ENCODE measurements around the gene OR5T1.

OR5T1 gene

GRCh38 chr11:56273854-56274253 is at the start of gene OR5T1:
Gene OR5T1 (plus strand): TSS chr11:56274154. CDS start chr11:56275639, 1,485 bp downstream.
- no peak for DNase-seq (ENCODE audit: extremely low read depth, low read depth)
- TF ChIP-seq CTCF (IDR thresholded peaks at IDR 0.05; ENCODE audit: low read depth, low read length), result no peak

DNA sequence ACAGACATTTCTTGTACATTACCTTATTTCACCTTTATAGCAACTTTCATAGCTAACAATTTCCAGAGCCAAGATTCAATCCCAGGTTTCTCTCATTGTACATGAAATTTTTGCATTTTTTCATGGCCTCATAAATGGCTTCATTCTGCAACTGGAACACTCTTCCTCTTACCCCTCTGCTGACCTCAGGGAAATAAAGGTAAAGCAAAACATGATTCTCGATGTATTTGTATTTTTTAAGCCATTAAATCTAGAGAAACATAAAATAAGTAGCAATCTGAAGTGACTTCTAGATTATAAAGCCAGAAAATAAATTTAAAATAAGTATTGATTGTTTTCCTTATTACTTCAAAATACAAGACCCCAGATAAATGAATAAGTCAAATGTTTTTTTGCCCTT is 39.8 kb upstream of the OR5T1 start, which contains the start of gene OR5T2:
Gene OR5T2 (minus strand): TSS at position 101 of the 400 bp plus-strand sequence. CDS start 1,193 bp downstream, outside the sequence.
- no peak for DNase-seq (ENCODE audit: extremely low read depth, low read depth)
- TF ChIP-seq CTCF (IDR thresholded peaks at IDR 0.05; ENCODE audit: low read depth, low read length), result no peak

DNA sequence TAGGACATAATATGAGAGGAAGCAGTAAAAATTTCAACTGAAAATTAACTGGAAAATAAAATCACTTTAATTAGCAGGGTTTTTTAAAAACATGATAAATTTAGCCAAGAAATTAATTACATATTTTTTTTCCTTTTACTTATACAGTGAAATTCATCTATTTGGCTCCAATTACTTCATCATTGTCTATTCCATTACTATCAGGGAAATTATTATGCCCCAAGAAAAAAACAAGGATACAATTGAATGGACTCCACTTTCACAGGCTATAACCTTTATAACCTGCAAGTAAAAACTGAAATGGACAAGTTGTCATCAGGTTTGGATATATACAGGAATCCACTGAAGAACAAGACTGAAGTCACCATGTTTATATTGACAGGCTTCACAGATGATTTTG is 22.0 kb upstream of the OR5T1 start, which contains the start of gene OR5T3:
Gene OR5T3 (plus strand): TSS at position 301 of the 400 bp plus-strand sequence. CDS start 0 bp downstream, at position 301.
- TF ChIP-seq CTCF (IDR thresholded peaks at IDR 0.05; ENCODE audit: low read depth, low read length), result no peak
- no peak for DNase-seq (ENCODE audit: extremely low read depth, low read depth)

- no peak for TF ChIP-seq CTCF (IDR thresholded peaks at IDR 0.05; ENCODE audit: low read depth, low read length)
- DNase-seq (ENCODE audit: extremely low read depth, low read depth), result no peak
These were observed 2.9 kb upstream of the OR5T1 start for GRCh38 chr11:56271092-56271491.

- no peak for DNase-seq (ENCODE audit: extremely low read depth, low read depth)
- no peak for TF ChIP-seq CTCF (IDR thresholded peaks at IDR 0.05; ENCODE audit: low read depth, low read length)
These were observed 18.2 kb downstream of the OR5T1 start, which contains the start of gene OR8H1 for GRCh38 chr11:56292154-56292553. Gene OR8H1 (minus strand): TSS chr11:56292254. CDS start chr11:56291062, 1,192 bp downstream.

GRCh38 chr11:56296898-56297297 is 22.9 kb downstream of the OR5T1 start:
- no peak for TF ChIP-seq CTCF (IDR thresholded peaks at IDR 0.05; ENCODE audit: low read depth, low read length)
- no peak for DNase-seq (ENCODE audit: extremely low read depth, low read depth)

DNA sequence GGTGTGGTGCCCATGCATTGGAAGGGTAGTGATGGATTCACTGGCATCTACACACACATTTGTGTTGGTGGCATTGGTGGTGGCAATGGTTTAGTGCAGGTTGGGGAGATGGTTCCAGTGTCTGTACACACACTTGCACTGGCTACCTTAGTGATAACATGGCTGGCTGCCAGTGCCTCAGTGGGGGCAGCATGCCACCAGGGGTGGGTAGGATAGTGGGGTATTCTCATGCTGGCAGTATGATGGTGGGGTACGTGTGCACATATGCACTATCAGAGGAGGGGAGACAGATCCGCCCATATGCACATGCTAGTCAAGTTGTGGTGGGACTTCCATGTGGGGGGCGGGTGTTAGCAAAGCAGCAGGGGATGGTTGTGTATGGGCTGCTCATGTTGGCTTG is 33.9 kb downstream of the OR5T1 start:
- TF ChIP-seq CTCF (IDR thresholded peaks at IDR 0.05; ENCODE audit: low read depth, low read length), result no peak
- DNase-seq (ENCODE audit: extremely low read depth, low read depth), result no peak
